HG03342 (cell line): Measurements from ENCODE around the gene NIPBL.
"Not testable (repeated sequence)": the region's sequence is repeated elsewhere in the genome, so short reads cannot be mapped to it uniquely, and the experiment has no call there.

Experiments
- ATAC-seq: cut with Tn5 transposase; IDR thresholded peaks from one replicate; pipeline ENCODE4 v1.9.1; 2021; ENCODE audit warnings: mild to moderate bottlenecking, moderate library complexity; ENCODE audit not compliant: unreplicated experiment

Gene NIPBL

GRCh38 chr5:36944607-36945225 lies 68.1 kb downstream of the NIPBL start:
- no peak for ATAC-seq

GRCh38 chr5:36945687-36946086 lies 69.1 kb downstream of the NIPBL start:
- no peak for ATAC-seq

GRCh38 chr5:36946101-36946500 lies 69.5 kb downstream of the NIPBL start:
- ATAC-seq, result no peak

GRCh38 chr5:36948041-36948440 lies 71.5 kb downstream of the NIPBL start:
- no peak for ATAC-seq

DNA sequence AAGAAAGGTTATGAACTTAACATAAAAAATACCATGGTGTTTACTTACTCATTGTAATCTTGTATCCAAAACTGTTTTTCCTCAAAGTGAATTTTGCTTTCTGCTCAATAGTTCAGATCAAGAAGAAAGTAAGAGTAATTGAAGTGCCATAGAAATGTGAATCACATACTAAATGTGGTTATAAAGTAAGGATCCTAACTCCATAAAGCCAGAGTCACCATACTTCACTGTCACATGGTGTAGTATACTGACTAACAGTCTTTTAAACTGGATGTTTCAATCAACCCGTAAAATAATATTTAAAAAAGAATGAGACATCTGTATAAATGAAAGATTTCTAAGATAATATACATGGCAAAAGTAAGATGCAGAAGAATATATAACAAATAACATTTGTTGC lies 72.1 kb downstream of the NIPBL start:
- ATAC-seq, result no peak

- no peak for ATAC-seq
Observed at GRCh38 chr5:36949593-36949992, 73.0 kb downstream of the NIPBL start.

GRCh38 chr5:36950586-36951457 lies 74.3 kb downstream of the NIPBL start:
- no peak for ATAC-seq

DNA sequence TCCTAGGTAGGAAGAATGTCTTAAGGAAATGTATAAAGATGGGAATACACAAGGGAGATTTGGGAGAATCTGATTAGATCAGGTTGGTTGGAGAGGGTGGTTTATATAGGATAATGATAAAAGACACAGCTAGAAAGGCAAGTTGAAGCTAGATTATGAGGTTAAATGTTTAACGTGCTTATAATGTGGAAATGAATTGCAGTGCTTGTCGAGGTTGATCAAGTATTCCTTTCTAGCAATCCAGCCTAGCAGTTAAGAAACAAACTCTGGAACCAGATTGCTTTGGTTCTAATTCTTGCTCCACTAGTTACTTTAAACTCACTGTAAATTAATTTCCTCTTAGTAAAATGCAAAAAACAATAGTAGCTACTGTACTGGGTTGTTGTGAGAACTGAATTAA lies 76.5 kb downstream of the NIPBL start:
- no peak for ATAC-seq

DNA sequence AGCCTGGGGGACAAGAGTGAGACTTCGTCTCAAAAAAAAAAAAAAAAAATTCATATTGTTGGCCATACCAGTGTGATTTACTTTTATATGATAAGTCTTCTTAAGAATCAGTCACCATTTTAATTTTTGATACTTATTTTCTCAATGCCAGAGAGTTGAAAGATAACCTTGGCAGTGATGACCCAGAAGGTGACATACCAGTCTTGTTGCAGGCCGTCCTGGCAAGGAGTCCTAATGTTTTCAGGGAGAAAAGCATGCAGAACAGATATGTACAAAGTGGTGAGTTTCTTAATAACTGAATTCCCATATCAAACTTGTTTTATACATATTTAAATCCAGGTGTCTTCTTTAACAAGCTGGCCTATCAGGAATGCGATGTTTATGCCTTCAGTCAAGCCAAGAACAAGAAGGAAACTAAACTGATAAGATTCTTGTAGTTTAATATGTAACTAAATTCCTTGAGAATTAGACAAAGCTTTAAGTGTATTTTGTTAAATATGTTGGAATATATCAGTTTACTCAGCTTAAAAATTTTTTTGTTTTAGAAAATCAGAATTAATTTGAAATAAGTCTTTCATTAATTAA lies 81.5 kb downstream of the NIPBL start:
- ATAC-seq, result no peak

DNA sequence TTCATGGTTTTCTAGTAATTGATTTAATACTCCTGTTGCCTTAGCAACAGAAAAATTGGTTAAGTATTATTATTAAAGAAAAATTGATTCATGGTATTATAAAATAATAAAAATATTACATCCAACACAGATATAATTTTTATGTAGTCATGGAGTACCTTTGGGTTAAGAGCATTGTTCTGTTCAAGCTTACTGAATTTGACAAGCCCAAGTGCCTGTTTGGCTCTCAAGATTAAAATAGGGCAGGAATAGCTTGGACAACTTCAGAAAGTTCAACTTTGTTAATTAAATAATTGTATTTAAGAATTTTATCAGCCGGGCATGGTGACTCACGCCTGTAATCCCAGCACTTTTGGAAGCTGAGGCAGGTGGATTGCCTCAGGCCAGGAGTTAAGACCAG lies 82.0 kb downstream of the NIPBL start:
- ATAC-seq, result no peak

- no peak for ATAC-seq
Observed at GRCh38 chr5:36965179-36965578, 88.6 kb downstream of the NIPBL start.

DNA sequence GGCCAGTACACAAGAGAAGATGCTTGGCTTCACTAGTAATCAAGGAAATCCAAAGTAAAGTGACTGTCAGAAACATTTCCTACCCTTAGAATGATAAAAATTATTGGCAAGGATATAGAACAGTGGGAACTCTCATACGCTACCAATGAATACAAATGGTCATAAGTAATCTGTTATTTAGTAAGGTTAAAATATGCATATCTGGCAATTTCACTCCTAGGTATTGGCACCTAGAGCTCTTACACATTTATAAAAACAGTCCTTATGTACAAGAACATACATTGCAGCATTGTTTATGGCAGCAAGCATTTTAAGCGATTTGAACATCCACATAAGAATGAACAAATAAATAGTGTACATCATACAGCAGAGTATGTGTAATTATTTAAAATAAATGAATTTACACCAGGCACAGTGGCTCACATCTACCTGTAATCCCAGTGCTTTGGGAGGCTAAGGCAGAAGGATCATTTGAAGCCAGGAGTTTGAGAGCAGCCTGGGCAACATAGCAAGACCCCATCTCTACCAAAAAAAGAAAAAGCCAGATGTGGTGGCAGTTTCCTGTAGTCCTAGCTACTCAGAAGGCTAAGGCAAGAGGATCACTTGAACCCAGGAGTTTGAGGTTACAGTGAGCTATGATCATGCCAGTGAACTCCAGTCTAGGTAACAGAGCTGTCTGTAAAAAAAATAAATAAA lies 93.3 kb downstream of the NIPBL start:
- ATAC-seq, result no peak

GRCh38 chr5:36978196-36978595 lies 101.6 kb downstream of the NIPBL start:
- ATAC-seq, result no peak

GRCh38 chr5:36982146-36982545 lies 105.6 kb downstream of the NIPBL start:
- no peak for ATAC-seq

DNA sequence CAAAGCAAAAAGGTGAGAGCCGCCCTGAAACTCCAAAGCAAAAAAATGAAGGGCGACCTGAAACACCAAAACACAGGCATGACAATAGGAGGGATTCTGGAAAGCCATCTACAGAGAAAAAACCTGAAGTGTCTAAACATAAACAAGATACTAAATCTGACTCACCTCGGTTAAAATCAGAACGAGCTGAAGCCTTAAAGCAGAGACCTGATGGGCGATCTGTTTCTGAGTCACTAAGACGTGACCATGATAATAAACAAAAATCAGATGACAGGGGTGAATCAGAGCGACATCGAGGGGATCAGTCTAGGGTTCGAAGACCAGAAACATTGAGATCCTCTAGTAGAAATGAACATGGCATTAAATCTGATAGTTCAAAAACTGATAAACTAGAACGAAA lies 108.8 kb downstream of the NIPBL start:
- no peak for ATAC-seq

DNA sequence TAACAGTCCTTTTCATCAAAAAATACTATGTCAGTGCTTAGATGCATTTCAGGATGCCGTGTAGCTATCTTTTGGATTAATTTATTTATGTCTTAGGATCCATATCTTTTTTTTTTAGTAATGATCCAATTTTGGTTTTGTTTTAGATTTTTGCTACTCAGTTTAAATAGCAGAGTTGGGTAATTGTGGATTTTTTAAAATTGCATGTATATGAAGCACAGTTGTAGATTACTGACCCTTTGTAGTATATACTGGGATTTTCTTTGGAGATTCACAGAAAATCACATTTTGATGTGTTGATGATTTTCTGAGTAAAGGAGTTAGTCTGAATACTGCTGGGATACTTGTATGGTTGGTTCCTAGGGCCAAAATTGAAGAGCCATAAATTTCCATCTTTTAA lies 111.8 kb downstream of the NIPBL start:
- no peak for ATAC-seq

DNA sequence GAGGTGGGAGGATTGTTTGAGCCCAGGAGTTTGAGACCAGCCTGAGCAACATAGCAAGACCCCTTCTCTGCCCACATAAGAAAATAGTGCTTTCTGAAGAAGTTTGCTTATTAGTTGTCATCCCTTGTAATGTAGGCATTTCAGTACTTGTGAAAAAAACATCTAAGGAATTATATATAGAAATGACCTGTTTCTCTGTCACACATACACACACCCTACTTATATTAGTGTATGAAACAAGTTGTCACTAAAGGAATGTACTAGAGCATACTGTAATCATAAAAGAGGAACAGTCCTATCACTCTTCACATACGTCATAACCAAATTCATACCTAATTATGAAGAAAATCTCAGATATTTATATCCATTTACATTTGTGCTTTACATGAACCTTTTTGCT lies 122.0 kb downstream of the NIPBL start:
- ATAC-seq, result no peak

DNA sequence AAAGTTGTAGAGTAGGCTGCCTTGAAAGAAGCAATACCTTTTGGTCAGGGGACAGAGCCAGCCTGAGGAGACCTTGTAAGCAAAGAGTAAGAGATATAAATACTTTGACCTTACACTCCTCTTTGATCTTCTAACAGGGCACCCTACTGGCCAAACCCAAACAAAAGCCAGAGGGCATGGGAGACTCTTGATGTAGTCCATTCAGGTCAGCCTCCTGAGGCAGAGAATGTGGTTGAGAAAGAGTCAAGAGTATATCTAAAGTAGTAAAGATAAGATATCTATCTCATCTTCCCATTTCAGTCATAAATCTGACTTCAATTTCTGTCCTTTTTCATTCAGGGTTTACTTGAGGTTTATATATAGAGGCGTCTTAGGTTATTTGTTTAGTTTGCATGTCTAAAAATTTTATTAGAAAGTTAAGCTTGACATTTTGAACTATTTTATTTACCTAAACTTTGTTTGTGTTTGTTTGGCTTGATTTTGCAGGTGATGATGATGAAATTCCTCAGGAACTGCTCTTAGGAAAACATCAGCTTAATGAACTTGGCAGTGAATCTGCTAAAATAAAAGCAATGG lies 125.7 kb downstream of the NIPBL start:
- ATAC-seq, result no peak

DNA sequence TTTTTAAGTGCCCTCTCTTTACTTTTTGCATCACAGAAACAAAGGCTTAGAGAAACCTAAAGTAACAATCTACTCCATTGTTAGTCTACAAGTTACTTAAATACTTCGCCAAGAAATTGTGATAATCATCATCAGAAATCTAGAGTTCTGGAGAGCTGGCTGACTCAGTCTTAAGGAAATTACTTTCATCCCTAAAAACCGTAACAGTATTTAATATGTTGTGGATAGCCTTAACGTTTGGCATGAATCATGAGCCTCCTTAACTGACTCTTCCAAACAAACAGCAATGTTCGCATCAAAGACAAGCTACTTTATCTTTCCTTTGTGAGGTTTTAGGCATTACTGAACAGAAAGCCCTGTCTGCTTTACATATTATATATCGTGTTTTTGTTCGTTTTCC lies 128.7 kb downstream of the NIPBL start:
- ATAC-seq, result no peak

DNA sequence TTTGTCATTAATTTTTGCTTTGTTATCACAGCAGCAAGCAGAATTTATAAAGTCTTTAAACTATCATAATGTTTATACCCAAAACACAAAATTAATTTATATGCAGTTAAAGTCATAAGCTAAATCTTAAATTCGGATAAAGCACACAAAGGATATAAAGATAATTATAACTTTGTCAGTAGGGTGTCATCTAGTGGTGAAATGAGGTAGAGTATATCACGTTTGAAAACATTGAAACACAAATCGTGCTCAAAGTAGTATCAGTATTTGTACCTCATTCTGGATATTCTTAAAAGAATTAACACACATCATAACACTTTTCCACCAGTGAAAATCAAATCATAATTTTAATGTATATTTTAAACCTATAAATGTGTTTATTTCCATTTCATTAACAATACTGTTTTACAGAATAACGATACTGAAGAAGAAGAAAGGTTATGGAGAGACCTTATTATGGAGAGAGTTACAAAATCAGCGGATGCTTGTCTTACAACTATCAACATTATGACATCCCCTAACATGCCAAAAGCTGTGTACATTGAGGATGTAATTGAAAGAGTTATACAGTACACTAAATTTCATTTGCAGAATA lies 129.5 kb downstream of the NIPBL start:
- ATAC-seq, result no peak

DNA sequence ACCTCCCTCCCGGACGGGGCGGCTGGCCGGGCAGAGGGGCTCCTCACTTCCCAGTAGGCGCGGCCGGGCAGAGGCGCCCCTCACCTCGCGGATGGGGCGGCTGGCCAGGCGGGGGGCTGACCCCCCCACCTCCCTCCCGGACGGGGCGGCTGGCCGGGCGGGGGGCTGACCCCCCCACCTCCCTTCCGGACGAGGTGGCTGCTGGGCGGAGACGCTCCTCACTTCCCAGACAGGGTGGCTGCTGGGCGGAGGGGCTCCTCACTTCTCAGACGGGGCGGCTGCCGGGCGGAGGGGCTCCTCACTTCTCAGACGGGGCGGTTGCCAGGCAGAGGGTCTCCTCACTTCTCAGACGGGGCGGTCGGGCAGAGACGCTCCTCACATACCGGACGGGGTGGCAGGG lies 136.6 kb downstream of the NIPBL start:
- ATAC-seq, result not testable (repeated sequence)
